Hepatocyte (in vitro differentiated cells): ENCODE data around the gene COX7A2. TPM values are rescaled to one million over a fixed set of nuclear protein-coding genes. Genes with fewer than 3 reads are reported as not detected.
A peak's percentile ranks its signal among the peaks of the same experiment; 100 is the strongest.

Source experiments
- DNase-seq: peaks from one replicate; pipeline ENCODE4 v3.0.0-alpha.2; 2016; ENCODE audit warnings: low spot score
- H2AFZ ChIP-seq: fragments of 200-600 bp; sonication (generic); 2 replicates; pipeline ENCODE4 v1.6.0; 2016; ENCODE audit warnings: antibody characterized with exemption, mild to moderate bottlenecking
- H3K27ac ChIP-seq: fragments of 200-600 bp; sonication (generic); 2 replicates; pipeline ENCODE4 v1.5.1; 2016; ENCODE audit warnings: mild to moderate bottlenecking
- H3K27me3 ChIP-seq: fragments of 200-600 bp; sonication (generic); 2 replicates; pipeline ENCODE4 v1.6.1; 2016
- H3K36me3 ChIP-seq: fragments of 200-600 bp; sonication (generic); replicated peaks from 2 replicates; pipeline ENCODE4 v1.5.1; 2016; ENCODE audit warnings: low read depth; ENCODE audit not compliant: insufficient read depth
- H3K4me1 ChIP-seq: fragments of 200-600 bp; sonication (generic); 2 replicates; pipeline ENCODE4 v1.5.1; 2016; ENCODE audit warnings: mild to moderate bottlenecking, moderate library complexity; ENCODE audit not compliant: insufficient read depth
- H3K4me2 ChIP-seq: fragments of 200-600 bp; sonication (generic); 2 replicates; pipeline ENCODE4 v1.6.0; 2016
- H3K4me3 ChIP-seq: fragments of 200-600 bp; sonication (generic); 2 replicates; pipeline ENCODE4 v1.5.1; 2016; ENCODE audit warnings: mild to moderate bottlenecking
- H3K79me2 ChIP-seq: fragments of 200-600 bp; sonication (generic); 2 replicates; pipeline ENCODE4 v1.6.0; 2017; ENCODE audit warnings: mild to moderate bottlenecking
- H3K9me2 ChIP-seq: fragments of 200-600 bp; sonication (generic); replicated peaks from 2 replicates; pipeline ENCODE4 v1.6.0; 2017; ENCODE audit warnings: mild to moderate bottlenecking; ENCODE audit not compliant: insufficient read depth
- H3K9me3 ChIP-seq: fragments of 200-600 bp; sonication (generic); 2 replicates; pipeline ENCODE4 v1.5.1; 2016; ENCODE audit warnings: low read depth, mild to moderate bottlenecking
- H4K20me1 ChIP-seq: fragments of 200-600 bp; sonication (generic); 2 replicates; pipeline ENCODE4 v1.6.0; 2016; ENCODE audit warnings: mild to moderate bottlenecking; ENCODE audit not compliant: insufficient read depth, poor library complexity, severe bottlenecking
- CTCF ChIP-seq: fragments of 200-600 bp; sonication (generic); IDR thresholded peaks from 2 replicates; pipeline ENCODE4 v1.5.1; 2016; ENCODE audit warnings: antibody characterized with exemption, mild to moderate bottlenecking; ENCODE audit not compliant: poor library complexity
- EZH2 ChIP-seq: fragments of 200-600 bp; sonication (generic); IDR thresholded peaks from 2 replicates; pipeline ENCODE4 v1.6.1; 2016; ENCODE audit warnings: antibody characterized with exemption, mild to moderate bottlenecking, borderline replicate concordance
- EZH2phosphoT487 ChIP-seq: fragments of 200-600 bp; sonication (generic); IDR thresholded peaks from one replicate; pipeline ENCODE4 v1.6.1; 2018; ENCODE audit warnings: antibody characterized with exemption, mild to moderate bottlenecking, low read depth, moderate library complexity; ENCODE audit not compliant: unreplicated experiment, severe bottlenecking
- WGBS: methylation state at CpG from one replicate; pipeline ENCODE4 v1.1.6; 2016; ENCODE audit warnings: low lambda C conversion rate; ENCODE audit errors: missing lambda C conversion rate; 5-methylcytosine and 5-hydroxymethylcytosine counted together
- polyA plus RNA-seq: library from polyadenylated mRNA; unstranded; fragments of >200 nt; fragmentation: Nextera tagmentation; extraction: Ambion mirVana; gene quantifications from 2 replicates; pipeline ENCODE4 v1.2.1, GENCODE V29; 2016
- total RNA-seq: library from RNA; depleted of rRNA; stranded (reverse); fragments of >200 nt; gene quantifications from 2 replicates; pipeline ENCODE4 v1.2.3, GENCODE V29; 2014

Gene COX7A2
- total and polyA plus RNA-seq, 2 experiments from 2014 or later: 167 to 703 TPM

GRCh38 chr6:75275067-75275466 is 31.5 kb upstream of the COX7A2 start:
- peaks cover 2% of the 10 kb centered on the region for H3K4me1 ChIP-seq
- peaks cover 100% of the 10 kb centered on the region for H3K79me2 ChIP-seq

GRCh38 chr6:75273009-75273408 is 29.4 kb upstream of the COX7A2 start:
- no peaks in the 10 kb centered on the region for H3K9me2 ChIP-seq
- no peaks in the 10 kb centered on the region for H3K9me3 ChIP-seq
- H3K4me2 ChIP-seq: peak overlapping the region; percentile 21
- no peaks in the 10 kb centered on the region for H3K27me3 ChIP-seq
- H3K4me3 ChIP-seq: no peak overlapping the region
- peak overlapping the region; percentile 77 for H3K27ac ChIP-seq
- no peaks in the 10 kb centered on the region for H3K36me3 ChIP-seq
- H4K20me1 ChIP-seq: peaks cover 19% of the 10 kb centered on the region
- H3K79me2 ChIP-seq: peaks cover 97% of the 10 kb centered on the region
- 86% methylated on average over 4 of the region's 4 CpGs for WGBS
- peaks cover 5% of the 10 kb centered on the region for H3K4me1 ChIP-seq
- no peak for DNase-seq
- TF ChIP-seq EZH2 (no peak), EZH2phosphoT487 (no peak), CTCF (no peak)
- H2AFZ ChIP-seq: no peak overlapping the region

More at GRCh38 chr6:75275067-75275466, 31.5 kb upstream of the COX7A2 start:
- H4K20me1 ChIP-seq: peaks cover 35% of the 10 kb centered on the region
- no peak overlapping the region for H2AFZ ChIP-seq
- H3K9me3 ChIP-seq: no peaks in the 10 kb centered on the region
- no peaks in the 10 kb centered on the region for H3K27me3 ChIP-seq
- H3K4me2 ChIP-seq: no peak overlapping the region
- no peak overlapping the region for H3K4me3 ChIP-seq
- no peaks in the 10 kb centered on the region for H3K36me3 ChIP-seq
- no peak overlapping the region for H3K27ac ChIP-seq
- no peak for TF ChIP-seq EZH2
- no peak for TF ChIP-seq EZH2phosphoT487
- TF ChIP-seq CTCF: no peak
- no peak for DNase-seq
- H3K9me2 ChIP-seq: no peaks in the 10 kb centered on the region

- 87% methylated on average over 5 of the region's 5 CpGs for WGBS
- H3K4me2 ChIP-seq: no peak overlapping the region
- H3K4me1 ChIP-seq: peaks cover 10% of the 10 kb centered on the region
- no peaks in the 10 kb centered on the region for H3K27me3 ChIP-seq
- peaks cover 17% of the 10 kb centered on the region for H4K20me1 ChIP-seq
- no peaks in the 10 kb centered on the region for H3K36me3 ChIP-seq
- H3K9me2 ChIP-seq: no peaks in the 10 kb centered on the region
- no peak for DNase-seq
- no peak overlapping the region for H2AFZ ChIP-seq
- H3K4me3 ChIP-seq: no peak overlapping the region
- H3K79me2 ChIP-seq: peaks cover 97% of the 10 kb centered on the region
- TF ChIP-seq EZH2 (no peak), CTCF (no peak)
- H3K9me3 ChIP-seq: no peaks in the 10 kb centered on the region
- peak overlapping the region; percentile 77 for H3K27ac ChIP-seq
Observed at GRCh38 chr6:75272145-75272840, 28.7 kb upstream of the COX7A2 start.

GRCh38 chr6:75268988-75269354 is 25.4 kb upstream of the COX7A2 start:
- Histone ChIP-seq H3K36me3 (no peaks in the 10 kb centered on the region), H4K20me1 (peaks cover 18% of the 10 kb centered on the region), H3K9me3 (no peaks in the 10 kb centered on the region), H3K27me3 (no peaks in the 10 kb centered on the region), H3K79me2 (peaks cover 95% of the 10 kb centered on the region), H3K4me3 (no peak overlapping the region), H3K9me2 (no peaks in the 10 kb centered on the region), H3K4me2 (no peak overlapping the region), H3K27ac (no peak overlapping the region), H3K4me1 (peaks cover 14% of the 10 kb centered on the region), H2AFZ (no peak overlapping the region)
- TF ChIP-seq CTCF (no peak), EZH2 (no peak), EZH2phosphoT487 (no peak)
- DNase-seq: no peak
- WGBS: 94% methylated on average over 4 of the region's 4 CpGs
